LNCAP (cell line): ENCODE data around the gene PLCL1.
A peak's percentile ranks its signal among the peaks of the same experiment; 100 is the strongest.

ENCODE experiments used
- CTCF ChIP-seq: fragments of 450-650 bp; IDR thresholded peaks from 2 replicates; pipeline ENCODE4 v1.5.1; 2017; ENCODE audit warnings: mild to moderate bottlenecking

PLCL1 gene

GRCh38 chr2:197804049-197804757 lies at the start of gene PLCL1:
Gene PLCL1 (plus strand): TSS chr2:197804593.
- TF ChIP-seq CTCF, result no peak

GRCh38 chr2:197759013-197759412 lies 45.4 kb upstream of the PLCL1 start:
- TF ChIP-seq CTCF, result no peak

- no peak for TF ChIP-seq CTCF
Observed at GRCh38 chr2:197759625-197760292, 44.6 kb upstream of the PLCL1 start.

- TF ChIP-seq CTCF, result no peak
Observed at GRCh38 chr2:197760293-197760657, 44.1 kb upstream of the PLCL1 start.

- TF ChIP-seq CTCF, result peak; percentile 62
Observed at GRCh38 chr2:197777823-197778407, 26.5 kb upstream of the PLCL1 start.

GRCh38 chr2:197779261-197779660 lies 25.1 kb upstream of the PLCL1 start:
- TF ChIP-seq CTCF, result no peak

- no peak for TF ChIP-seq CTCF
Observed at GRCh38 chr2:197782126-197782525, 22.3 kb upstream of the PLCL1 start.
